Measurements from ENCODE around the gene SEMA4A.
A peak's percentile ranks its signal among the peaks of the same experiment; 100 is the strongest.
"Not testable (repeated sequence)": the region's sequence is repeated elsewhere in the genome, so short reads cannot be mapped to it uniquely, and the experiment has no call there.

The SEMA4A gene

DNA sequence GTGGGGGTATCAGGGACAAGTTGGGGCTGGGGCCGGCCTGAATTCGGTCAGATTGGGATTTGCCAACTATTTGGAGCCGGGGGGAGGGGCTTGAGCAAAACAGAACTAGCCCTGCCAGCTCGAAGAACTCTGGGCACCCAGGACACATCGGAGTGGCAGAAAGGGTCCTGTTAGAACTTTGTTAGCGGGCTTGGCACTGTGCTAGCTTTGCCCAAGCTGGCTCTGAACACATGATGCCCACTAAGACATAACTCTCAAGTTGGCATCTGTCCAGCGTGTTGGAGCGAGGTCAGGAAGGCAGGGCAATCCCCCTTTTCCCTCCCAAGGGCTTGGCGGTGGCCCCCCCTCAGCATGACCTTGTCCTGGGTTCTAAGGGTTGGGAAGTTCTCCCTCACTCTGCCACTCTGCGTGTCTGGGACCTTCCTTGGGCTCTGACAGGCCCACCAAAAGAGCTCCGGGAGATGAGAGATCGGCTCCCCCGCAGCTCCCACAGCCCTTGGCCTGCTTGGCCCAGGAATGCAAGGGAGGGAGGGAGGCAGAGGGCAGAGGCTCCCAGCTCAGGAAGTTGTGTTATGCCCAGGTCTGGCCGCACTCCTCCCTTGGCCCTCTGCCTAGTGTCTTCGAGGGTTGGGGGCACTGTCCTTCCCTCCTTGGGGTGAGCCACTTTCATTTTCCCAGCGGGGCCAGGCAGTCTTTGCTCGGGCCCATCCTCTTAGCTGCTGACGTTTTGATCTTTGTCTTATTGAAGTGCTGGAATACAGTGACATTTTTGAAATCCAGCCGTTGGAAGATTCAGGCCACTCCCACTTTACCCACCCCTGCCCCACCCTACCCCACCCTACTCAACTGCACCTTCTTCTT, 37.6 kb upstream of the SEMA4A start:
- DNase-seq (ENCODE audit: low read depth in 2 of 2), result peak; percentile 66 to 86
- TF ChIP-seq, protein P1, sequence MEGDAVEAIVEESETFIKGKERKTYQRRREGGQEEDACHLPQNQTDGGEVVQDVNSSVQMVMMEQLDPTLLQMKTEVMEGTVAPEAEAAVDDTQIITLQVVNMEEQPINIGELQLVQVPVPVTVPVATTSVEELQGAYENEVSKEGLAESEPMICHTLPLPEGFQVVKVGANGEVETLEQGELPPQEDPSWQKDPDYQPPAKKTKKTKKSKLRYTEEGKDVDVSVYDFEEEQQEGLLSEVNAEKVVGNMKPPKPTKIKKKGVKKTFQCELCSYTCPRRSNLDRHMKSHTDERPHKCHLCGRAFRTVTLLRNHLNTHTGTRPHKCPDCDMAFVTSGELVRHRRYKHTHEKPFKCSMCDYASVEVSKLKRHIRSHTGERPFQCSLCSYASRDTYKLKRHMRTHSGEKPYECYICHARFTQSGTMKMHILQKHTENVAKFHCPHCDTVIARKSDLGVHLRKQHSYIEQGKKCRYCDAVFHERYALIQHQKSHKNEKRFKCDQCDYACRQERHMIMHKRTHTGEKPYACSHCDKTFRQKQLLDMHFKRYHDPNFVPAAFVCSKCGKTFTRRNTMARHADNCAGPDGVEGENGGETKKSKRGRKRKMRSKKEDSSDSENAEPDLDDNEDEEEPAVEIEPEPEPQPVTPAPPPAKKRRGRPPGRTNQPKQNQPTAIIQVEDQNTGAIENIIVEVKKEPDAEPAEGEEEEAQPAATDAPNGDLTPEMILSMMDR (IDR thresholded peaks at IDR 0.05; ENCODE audit: low read depth, low read length), result no peak
- H3K4me3 ChIP-seq (replicated peaks in 1 of 2; ENCODE audit: low read depth in 2 of 2, low read length in 2 of 2), result peak overlapping the region; percentile 74 to 100

DNA sequence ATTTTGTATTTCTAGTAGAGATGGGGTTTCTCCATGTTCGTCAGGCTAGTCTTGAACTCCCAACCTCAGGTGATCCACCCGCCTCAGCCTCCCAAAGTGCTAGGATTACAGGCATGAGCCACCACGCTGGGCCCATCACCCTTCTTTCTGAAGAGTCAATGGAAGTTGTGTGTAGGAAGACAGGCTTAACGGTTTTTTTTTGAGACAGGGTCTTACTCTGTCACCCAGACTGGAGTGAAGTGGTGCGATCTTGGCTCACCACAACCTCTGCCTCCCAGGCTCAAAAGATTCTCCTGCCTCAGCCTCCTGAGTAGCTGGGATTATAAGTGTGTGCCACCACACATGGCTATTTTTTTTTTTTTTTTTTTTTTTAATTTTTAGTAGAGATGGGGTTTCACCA, 36.7 kb upstream of the SEMA4A start:
- H3K4me3 ChIP-seq (replicated peaks in 1 of 2; ENCODE audit: low read depth in 2 of 2, low read length in 2 of 2), result peak overlapping the region; percentile 74 to 100

GRCh38 chr1:156117414-156118176, 35.8 kb upstream of the SEMA4A start:
- H3K4me3 ChIP-seq (replicated peaks in 1 of 2; ENCODE audit: low read depth in 2 of 2, low read length in 2 of 2), result peak overlapping the region; percentile 74 to 100
- TF ChIP-seq, protein P1 (IDR thresholded peaks at IDR 0.05; ENCODE audit: low read depth, low read length), result no peak
- DNase-seq (ENCODE audit: low read depth in 2 of 2), result no peak

More for the DNA sequence above, 36.7 kb upstream of the SEMA4A start:
- not testable (repeated sequence) for DNase-seq (ENCODE audit: low read depth in 2 of 2)

DNA sequence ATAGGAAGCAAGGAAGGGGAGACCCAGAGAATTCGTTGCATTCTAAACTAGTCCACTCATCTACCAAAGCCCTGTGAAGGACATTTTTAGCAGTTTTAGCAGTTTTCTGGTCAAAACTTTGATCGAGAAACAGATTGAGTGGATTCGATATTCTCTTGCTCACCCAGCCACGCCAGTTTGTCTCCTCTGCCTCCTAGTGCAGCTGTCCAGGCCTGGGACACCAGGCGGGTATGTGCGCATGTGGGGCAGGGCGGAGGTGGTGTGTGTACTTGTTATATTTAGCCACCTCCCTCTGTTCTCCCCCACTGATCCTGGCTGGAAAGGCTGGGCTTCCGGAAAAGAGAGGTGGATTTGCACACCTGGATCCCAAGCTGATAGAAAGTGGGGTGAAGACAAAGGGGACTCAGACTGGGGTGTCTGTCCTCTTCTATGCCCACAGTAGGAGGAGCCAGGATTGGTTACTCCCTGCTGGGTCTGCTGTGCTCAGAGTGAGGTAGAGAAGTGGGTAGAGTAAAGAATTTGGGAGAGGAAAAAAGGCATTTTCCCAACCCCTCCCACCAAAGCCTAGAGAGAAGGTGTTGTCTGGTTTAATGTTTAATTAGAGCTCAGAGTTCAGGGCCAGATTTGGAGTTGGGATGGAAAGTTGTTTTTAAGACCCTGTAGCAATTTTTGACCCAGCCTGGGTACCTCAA, 35.1 kb upstream of the SEMA4A start:
- DNase-seq (ENCODE audit: low read depth in 2 of 2), result peak in 1 of 2 donors; percentile 36
- TF ChIP-seq, protein P1 (IDR thresholded peaks at IDR 0.05; ENCODE audit: low read depth, low read length), result no peak
- peak overlapping the region; percentile 74 to 100 for H3K4me3 ChIP-seq (replicated peaks in 1 of 2; ENCODE audit: low read depth in 2 of 2, low read length in 2 of 2)

- TF ChIP-seq, protein P1 (IDR thresholded peaks at IDR 0.05; ENCODE audit: low read depth, low read length), result no peak
- DNase-seq (ENCODE audit: low read depth in 2 of 2), result peak; percentile 61 to 74
- peak overlapping the region in 1 of 2 donors; percentile 21 for H3K4me3 ChIP-seq (replicated peaks in 1 of 2; ENCODE audit: low read depth in 2 of 2, low read length in 2 of 2)
These were observed 33.7 kb upstream of the SEMA4A start for GRCh38 chr1:156119503-156120209.

DNA sequence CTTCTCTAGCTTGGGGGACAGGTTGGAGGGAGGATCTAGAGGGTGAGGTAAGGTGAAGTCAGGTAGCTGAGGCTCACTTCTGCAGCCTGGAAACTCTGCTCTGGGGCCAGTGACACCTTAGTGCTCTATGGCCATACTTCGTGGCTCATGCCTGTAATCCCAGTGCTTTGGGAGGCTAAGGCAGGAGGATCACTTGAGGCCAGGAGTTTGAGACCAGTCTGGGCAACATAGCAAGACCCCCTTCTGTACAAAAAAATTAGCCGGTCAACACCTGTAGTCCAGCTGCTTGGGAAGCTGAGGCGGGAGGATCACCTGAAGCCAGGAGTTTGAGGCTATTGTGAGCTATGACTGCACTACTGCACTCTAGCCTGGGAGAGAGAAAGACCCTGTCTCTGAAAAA, 33.1 kb upstream of the SEMA4A start:
- no peak overlapping the region for H3K4me3 ChIP-seq (replicated peaks in 1 of 2; ENCODE audit: low read depth in 2 of 2, low read length in 2 of 2)
- no peak for DNase-seq (ENCODE audit: low read depth in 2 of 2)
- TF ChIP-seq, protein P1 (IDR thresholded peaks at IDR 0.05; ENCODE audit: low read depth, low read length), result no peak

- not testable (repeated sequence) for DNase-seq (ENCODE audit: low read depth in 2 of 2)
- H3K4me3 ChIP-seq (replicated peaks in 1 of 2; ENCODE audit: low read depth in 2 of 2, low read length in 2 of 2), result peak overlapping the region in 1 of 2 donors; percentile 11
These were observed 32.4 kb upstream of the SEMA4A start for GRCh38 chr1:156121005-156121404.

Measured in cardiac fibroblast (primary cell).